ENCODE data around the gene ZBTB1. TPM values are rescaled to one million over a fixed set of nuclear protein-coding genes. Genes with fewer than 3 reads are reported as not detected.

ZBTB1 gene
- total and polyA plus RNA-seq, 2 donors (not counting 3 experiments of a cell fraction or from before 2014, with no cell fraction given): 9.7 to 32.2 TPM

DNA sequence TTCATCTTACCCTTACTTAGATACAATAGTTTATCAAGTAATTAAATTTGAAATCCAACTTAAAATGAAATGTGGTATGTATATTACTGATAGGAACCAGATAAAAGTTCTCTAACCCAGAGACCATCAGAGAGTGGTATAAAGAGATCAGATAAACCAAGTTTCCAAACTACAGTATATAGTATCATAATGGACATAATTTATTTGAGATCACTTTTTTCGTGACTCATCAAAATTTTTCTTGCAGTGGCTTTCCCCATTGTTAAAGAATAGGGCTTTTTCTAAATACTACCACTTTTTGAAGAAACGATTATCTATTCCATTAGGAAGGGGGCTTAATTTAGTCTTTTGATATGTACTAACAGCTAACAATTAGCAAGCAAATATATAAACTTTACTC lies 20.8 kb downstream of the ZBTB1 start:
- dilution Hi-C loops (cut with MboI; ENCODE audit: extremely low pct_ligation_motif_present, low sequenced_read_pairs): no loop called here
- Histone ChIP-seq H4K20me1 (replicated peaks; ENCODE audit: control insufficient read depth, extremely low read depth, insufficient read depth, low read length) (peaks cover 6% of the 10 kb centered on the region), H3K27ac (ENCODE audit: insufficient read depth, low read depth, low read length) (no peak overlapping the region), H3K4me3 (replicated peaks in 1 of 3; ENCODE audit: insufficient read depth in 1 of 3, low read depth in 1 of 3, low read length in 3 of 3) (no peak overlapping the region), H3K9me1 (replicated peaks; ENCODE audit: control insufficient read depth, extremely low read depth, insufficient read depth, low read length) (no peaks in the 10 kb centered on the region), H3K4me2 (ENCODE audit: insufficient read depth, low read length) (no peak overlapping the region), H3K9me3 (replicated peaks; ENCODE audit: control insufficient read depth, insufficient read depth, low read length) (no peaks in the 10 kb centered on the region), H3K79me2 (ENCODE audit: control insufficient read depth, insufficient read depth, low read length) (peaks cover 20% of the 10 kb centered on the region), H2AFZ (ENCODE audit: low read depth, low read length) (no peak overlapping the region), H3K36me3 (ENCODE audit: control insufficient read depth in 2 of 2, extremely low read depth in 1 of 2, insufficient read depth in 2 of 2, low read length in 2 of 2) (peaks cover 2 to 12% of the 10 kb centered on the region in 2 experiments), H3K4me1 (ENCODE audit: control insufficient read depth, extremely low read depth, insufficient read depth, low read length) (peaks cover 28% of the 10 kb centered on the region), H3K9ac (replicated peaks; ENCODE audit: extremely low read depth, insufficient read depth, low read length) (no peak overlapping the region), H3K27me3 (ENCODE audit: control insufficient read depth in 2 of 2, insufficient read depth in 2 of 2, low read length in 2 of 2) (no peaks in the 10 kb centered on the region)
- no peak for DNase-seq (ENCODE audit: low read depth, low spot score)
- no peak for FAIRE-seq
- no TSS peak for BruUV-seq (replicated peaks)
- CTCF ChIA-PET: interaction anchor here (4.2 kb wide), 1 partner anchor 15 kb away, joined by 21 read pairs; no protein-coding TSS in a partner anchor
- TF ChIP-seq POLR2AphosphoS5 (IDR thresholded peaks at IDR 0.05; ENCODE audit: insufficient read depth, low read depth, low read length): no peak
- no peak for TF ChIP-seq EZH2 (IDR thresholded peaks at IDR 0.05; ENCODE audit: borderline replicate concordance, low read depth, low read length, severe bottlenecking)
- intact Hi-C loops (cut with micrococcal nuclease): no loop called here
- POLR2A ChIA-PET: no interaction called here

DNA sequence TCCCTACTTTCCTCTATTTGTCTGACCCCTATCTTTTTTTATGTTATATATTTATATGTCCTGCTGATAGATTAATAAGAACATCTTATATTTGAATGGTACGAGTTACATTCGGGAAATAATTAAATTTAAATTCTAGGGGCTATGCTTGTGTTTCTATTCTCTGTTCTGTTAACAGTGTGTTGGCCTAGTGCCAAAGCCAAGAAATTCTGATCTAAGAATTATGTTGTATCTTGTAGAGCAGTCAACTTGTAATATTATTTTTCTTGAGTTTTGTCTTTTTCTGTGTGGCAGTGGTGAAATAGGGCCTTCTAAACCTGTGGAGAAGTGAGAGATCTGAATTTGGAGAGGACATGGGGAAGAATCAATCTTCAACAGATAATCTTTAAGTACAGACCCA lies 27.0 kb downstream of the ZBTB1 start:
- Histone ChIP-seq H3K36me3 (ENCODE audit: control insufficient read depth in 2 of 2, extremely low read depth in 1 of 2, insufficient read depth in 2 of 2, low read length in 2 of 2) (no peaks in the 10 kb centered on the region), H2AFZ (ENCODE audit: low read depth, low read length) (no peak overlapping the region), H3K4me2 (ENCODE audit: insufficient read depth, low read length) (no peak overlapping the region), H3K79me2 (ENCODE audit: control insufficient read depth, insufficient read depth, low read length) (no peaks in the 10 kb centered on the region), H3K4me3 (replicated peaks in 1 of 3; ENCODE audit: insufficient read depth in 1 of 3, low read depth in 1 of 3, low read length in 3 of 3) (no peak overlapping the region), H3K9me3 (replicated peaks; ENCODE audit: control insufficient read depth, insufficient read depth, low read length) (no peaks in the 10 kb centered on the region), H4K20me1 (replicated peaks; ENCODE audit: control insufficient read depth, extremely low read depth, insufficient read depth, low read length) (no peaks in the 10 kb centered on the region), H3K4me1 (ENCODE audit: control insufficient read depth, extremely low read depth, insufficient read depth, low read length) (peaks cover 18% of the 10 kb centered on the region), H3K9ac (replicated peaks; ENCODE audit: extremely low read depth, insufficient read depth, low read length) (no peak overlapping the region), H3K27me3 (ENCODE audit: control insufficient read depth in 2 of 2, insufficient read depth in 2 of 2, low read length in 2 of 2) (no peaks in the 10 kb centered on the region), H3K9me1 (replicated peaks; ENCODE audit: control insufficient read depth, extremely low read depth, insufficient read depth, low read length) (no peaks in the 10 kb centered on the region), H3K27ac (ENCODE audit: insufficient read depth, low read depth, low read length) (no peak overlapping the region)
- DNase-seq (ENCODE audit: low read depth, low spot score) (no peak), FAIRE-seq (no peak)
- TF ChIP-seq EZH2 (IDR thresholded peaks at IDR 0.05; ENCODE audit: borderline replicate concordance, low read depth, low read length, severe bottlenecking) (no peak), FOS (IDR thresholded peaks at IDR 0.05; ENCODE audit: borderline replicate concordance, insufficient read depth, low read length) (no peak), GATA2 (IDR thresholded peaks at IDR 0.05; ENCODE audit: insufficient read depth, insufficient read length, low read depth, low read length) (no peak)
- TF ChIP-seq, protein P1, sequence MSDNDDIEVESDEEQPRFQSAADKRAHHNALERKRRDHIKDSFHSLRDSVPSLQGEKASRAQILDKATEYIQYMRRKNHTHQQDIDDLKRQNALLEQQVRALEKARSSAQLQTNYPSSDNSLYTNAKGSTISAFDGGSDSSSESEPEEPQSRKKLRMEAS (IDR thresholded peaks at IDR 0.05; ENCODE audit: insufficient read depth, insufficient read length): no peak
- CTCF ChIA-PET: interaction anchor here (1.2 to 2.7 kb wide), 2 partner anchors 9 to 11 kb away, joined by 3 to 15 read pairs; partner anchors contain the start of gene HSPA2
- no TSS peak for BruUV-seq (replicated peaks)
- intact Hi-C loops (cut with micrococcal nuclease) (no loop called here), dilution Hi-C loops (cut with MboI; ENCODE audit: extremely low pct_ligation_motif_present, low sequenced_read_pairs) (no loop called here)
- POLR2A ChIA-PET: interaction anchor here (0.9 kb wide), 1 partner anchor 9 kb away, joined by 3 read pairs; the partner anchor contains the start of gene HSPA2
